NB4 (cell line): ENCODE measurements around the gene CACNA1D.

ENCODE experiments used
- MYC ChIP-seq: IDR thresholded peaks from 2 replicates; pipeline ENCODE4 v1.6.1; 2011; ENCODE audit warnings: low read depth, low read length
- POLR2A ChIP-seq: IDR thresholded peaks from 2 replicates; pipeline ENCODE4 v1.6.1; 2011; ENCODE audit warnings: mild to moderate bottlenecking; ENCODE audit not compliant: insufficient read length; ENCODE audit errors: extremely low read depth
- TF ChIP-seq, protein P1 (sequence below): IDR thresholded peaks from one replicate; pipeline ENCODE4 v1.5.1; 2012; ENCODE audit warnings: low read depth, low read length
- TF ChIP-seq, protein P2 (sequence below): IDR thresholded peaks from 2 replicates; pipeline ENCODE4 v1.6.1; 2011; ENCODE audit warnings: low read depth, low read length

DNA sequence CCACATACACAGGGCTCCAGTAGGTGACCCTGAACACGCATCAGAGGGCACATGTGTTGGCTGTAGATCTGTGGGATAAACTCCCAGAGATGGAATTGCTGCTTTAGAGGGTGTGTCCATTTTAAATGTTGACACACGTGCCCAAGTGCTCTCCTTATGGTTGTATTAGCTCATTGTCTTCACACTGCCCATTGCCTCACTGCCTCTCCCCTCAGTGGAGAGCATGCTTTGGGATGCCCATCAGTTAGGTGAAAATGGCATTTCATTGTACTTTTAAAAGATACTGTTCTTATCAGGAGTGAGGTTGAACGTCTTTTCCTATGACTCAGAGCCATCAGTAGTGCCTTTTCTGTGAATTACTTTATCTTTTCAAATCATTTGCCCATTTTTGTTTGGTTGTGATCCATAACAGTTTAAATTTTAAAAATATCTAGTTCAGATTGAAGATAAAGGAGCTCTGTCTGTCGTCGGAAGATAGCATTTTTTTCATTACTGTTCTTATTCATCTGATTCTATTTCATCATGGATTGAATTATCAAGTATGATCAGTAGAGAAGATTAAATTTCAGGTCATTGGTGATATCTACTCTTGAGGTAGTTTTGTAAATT is 231.1 kb downstream of the CACNA1D start:
- TF ChIP-seq POLR2A, result no peak
- TF ChIP-seq, protein P1, sequence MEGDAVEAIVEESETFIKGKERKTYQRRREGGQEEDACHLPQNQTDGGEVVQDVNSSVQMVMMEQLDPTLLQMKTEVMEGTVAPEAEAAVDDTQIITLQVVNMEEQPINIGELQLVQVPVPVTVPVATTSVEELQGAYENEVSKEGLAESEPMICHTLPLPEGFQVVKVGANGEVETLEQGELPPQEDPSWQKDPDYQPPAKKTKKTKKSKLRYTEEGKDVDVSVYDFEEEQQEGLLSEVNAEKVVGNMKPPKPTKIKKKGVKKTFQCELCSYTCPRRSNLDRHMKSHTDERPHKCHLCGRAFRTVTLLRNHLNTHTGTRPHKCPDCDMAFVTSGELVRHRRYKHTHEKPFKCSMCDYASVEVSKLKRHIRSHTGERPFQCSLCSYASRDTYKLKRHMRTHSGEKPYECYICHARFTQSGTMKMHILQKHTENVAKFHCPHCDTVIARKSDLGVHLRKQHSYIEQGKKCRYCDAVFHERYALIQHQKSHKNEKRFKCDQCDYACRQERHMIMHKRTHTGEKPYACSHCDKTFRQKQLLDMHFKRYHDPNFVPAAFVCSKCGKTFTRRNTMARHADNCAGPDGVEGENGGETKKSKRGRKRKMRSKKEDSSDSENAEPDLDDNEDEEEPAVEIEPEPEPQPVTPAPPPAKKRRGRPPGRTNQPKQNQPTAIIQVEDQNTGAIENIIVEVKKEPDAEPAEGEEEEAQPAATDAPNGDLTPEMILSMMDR, result no peak
- TF ChIP-seq, protein P2, sequence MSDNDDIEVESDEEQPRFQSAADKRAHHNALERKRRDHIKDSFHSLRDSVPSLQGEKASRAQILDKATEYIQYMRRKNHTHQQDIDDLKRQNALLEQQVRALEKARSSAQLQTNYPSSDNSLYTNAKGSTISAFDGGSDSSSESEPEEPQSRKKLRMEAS, result no peak
- no peak for TF ChIP-seq MYC
